Calu3 (cell line): Measurements from ENCODE around the gene MARK4. TPM values are rescaled to one million over a fixed set of nuclear protein-coding genes. Genes with fewer than 3 reads are reported as not detected.

Experiments
- BruUV-seq: library from RNA; stranded (reverse); fragments of 400-500 nt; replicated peaks from 2 replicates; lab custom pipeline; 2021; lab: Mats Ljungman, UMichigan
- CTCF ChIA-PET: fragments of 300-600 bp; sonication (Branson Sonifier 250); formaldehyde crosslinking; loops from one replicate; lab custom pipeline; 2022; ENCODE audit warnings: antibody characterized with exemption; lab: Charles Lee
- DNase-seq: peaks from one replicate; pipeline ENCODE4 v3.0.0; 2022
- H3K27ac Mint-ChIP-seq: one replicate; pipeline ENCODE4 v1.8.0; 2022; ENCODE audit warnings: mixed read lengths; ENCODE audit not compliant: unreplicated experiment
- H3K27me3 Mint-ChIP-seq: one replicate; pipeline ENCODE4 v1.8.0; 2022; ENCODE audit warnings: mixed read lengths; ENCODE audit not compliant: unreplicated experiment
- H3K36me3 Mint-ChIP-seq: one replicate; pipeline ENCODE4 v1.8.0; 2022; ENCODE audit warnings: mild to moderate bottlenecking, moderate library complexity, mixed read lengths; ENCODE audit not compliant: insufficient read depth, unreplicated experiment
- H3K4me1 Mint-ChIP-seq: one replicate; pipeline ENCODE4 v1.8.0; 2022; ENCODE audit warnings: mild to moderate bottlenecking, low read depth, mixed read lengths; ENCODE audit not compliant: unreplicated experiment
- H3K4me3 Mint-ChIP-seq: one replicate; pipeline ENCODE4 v1.8.0; 2022; ENCODE audit warnings: mild to moderate bottlenecking, low read depth, moderate library complexity, mixed read lengths; ENCODE audit not compliant: unreplicated experiment
- H3K9me3 Mint-ChIP-seq: one replicate; pipeline ENCODE4 v1.8.0; 2022; ENCODE audit warnings: low read depth, mixed read lengths; ENCODE audit not compliant: unreplicated experiment
- CTCF ChIP-seq: fragments of 200-600 bp; IDR thresholded peaks from one replicate; pipeline ENCODE4 v1.8.0; 2022; ENCODE audit warnings: antibody characterized with exemption; ENCODE audit not compliant: unreplicated experiment
- intact Hi-C: fragments of 100-400 bp; cut with micrococcal nuclease; formaldehyde crosslinking; loops from one replicate; pipeline ENCODE4 v1.10.0; 2022; ENCODE audit not compliant: unreplicated experiment
- total RNA-seq: library from RNA; stranded (reverse); gene quantifications from 2 replicates; pipeline ENCODE4 v1.2.3, GENCODE V29; 2022

MARK4 gene
- total RNA-seq, 1 experiment from 2014 or later: 45.9 TPM

- Mint-ChIP-seq H3K36me3 (peaks cover 31% of the 10 kb centered on the region), H3K9me3 (no peaks in the 10 kb centered on the region), H3K27ac (no peak overlapping the region), H3K4me3 (no peak overlapping the region), H3K27me3 (peaks cover 38% of the 10 kb centered on the region), H3K4me1 (no peaks in the 10 kb centered on the region)
- CTCF ChIA-PET: interaction anchor here (0.5 kb wide), 1 partner anchor 90 kb away, joined by 3 read pairs; no protein-coding TSS in a partner anchor
- intact Hi-C loops: no loop called here
- no peak for TF ChIP-seq CTCF
- BruUV-seq: no TSS peak
- no peak for DNase-seq
Observed at GRCh38 chr19:45302416-45302815, 51.3 kb downstream of the MARK4 start.

GRCh38 chr19:45303269-45304060, 52.4 kb downstream of the MARK4 start:
- H3K27me3 Mint-ChIP-seq: peaks cover 40% of the 10 kb centered on the region
- DNase-seq: no peak
- no peaks in the 10 kb centered on the region for H3K4me1 Mint-ChIP-seq
- CTCF ChIA-PET: no interaction called here
- no peak overlapping the region for H3K27ac Mint-ChIP-seq
- BruUV-seq: no TSS peak
- no peak overlapping the region for H3K4me3 Mint-ChIP-seq
- intact Hi-C loops: no loop called here
- H3K9me3 Mint-ChIP-seq: no peaks in the 10 kb centered on the region
- peaks cover 26% of the 10 kb centered on the region for H3K36me3 Mint-ChIP-seq
- no peak for TF ChIP-seq CTCF

GRCh38 chr19:45304141-45304926, 53.3 kb downstream of the MARK4 start:
- Mint-ChIP-seq H3K27ac (no peak overlapping the region), H3K36me3 (peaks cover 26% of the 10 kb centered on the region), H3K4me3 (no peak overlapping the region), H3K4me1 (no peaks in the 10 kb centered on the region), H3K9me3 (no peaks in the 10 kb centered on the region), H3K27me3 (peaks cover 40% of the 10 kb centered on the region)
- no TSS peak for BruUV-seq
- CTCF ChIA-PET: no interaction called here
- intact Hi-C loops: no loop called here
- DNase-seq: no peak
- no peak for TF ChIP-seq CTCF

- TF ChIP-seq CTCF: no peak
- no TSS peak for BruUV-seq
- H3K27me3 Mint-ChIP-seq: peaks cover 40% of the 10 kb centered on the region
- no peak overlapping the region for H3K4me3 Mint-ChIP-seq
- H3K36me3 Mint-ChIP-seq: peaks cover 21% of the 10 kb centered on the region
- CTCF ChIA-PET: no interaction called here
- DNase-seq: no peak
- intact Hi-C loops: no loop called here
- H3K9me3 Mint-ChIP-seq: no peaks in the 10 kb centered on the region
- no peak overlapping the region for H3K27ac Mint-ChIP-seq
- H3K4me1 Mint-ChIP-seq: no peaks in the 10 kb centered on the region
Observed at GRCh38 chr19:45305007-45305406, 53.9 kb downstream of the MARK4 start.
